ENCODE measurements around the gene SYCE1L.

Gene SYCE1L

GRCh38 chr16:77212741-77213541 lies 13.7 kb downstream of the SYCE1L start:
- H3K4me3 ChIP-seq = peak overlapping the region; percentile 80
- peak overlapping the region; percentile 51 for H3K9ac ChIP-seq (ENCODE audit: insufficient read length)
- no peak for TF ChIP-seq EZH2 (IDR thresholded peaks at IDR 0.05)
- no peak for TF ChIP-seq POLR2AphosphoS5 (IDR thresholded peaks at IDR 0.05; ENCODE audit: borderline replicate concordance, low read depth, low read length)
- TF ChIP-seq FOXP2 (optimal IDR thresholded peaks at IDR 0.05; ENCODE audit: control extremely low read depth, extremely low read length, insufficient read depth) = no peak
- no peak for DNase-seq (ENCODE audit: low read depth, low spot score)
- no peaks in the 10 kb centered on the region for H3K36me3 ChIP-seq (ENCODE audit: insufficient read depth, low read length)
- no peaks in the 10 kb centered on the region for H3K9me3 ChIP-seq (ENCODE audit: low read depth, low read length)
- H3K27ac ChIP-seq = no peak overlapping the region

- Histone ChIP-seq H3K36me3 (ENCODE audit: insufficient read depth, low read length) (no peaks in the 10 kb centered on the region), H3K27ac (no peak overlapping the region), H3K9ac (ENCODE audit: insufficient read length) (no peak overlapping the region), H3K4me3 (no peak overlapping the region), H3K9me3 (ENCODE audit: low read depth, low read length) (no peaks in the 10 kb centered on the region)
- no peak for DNase-seq (ENCODE audit: low read depth, low spot score)
- TF ChIP-seq EZH2 (IDR thresholded peaks at IDR 0.05) = no peak
- no peak for TF ChIP-seq POLR2AphosphoS5 (IDR thresholded peaks at IDR 0.05; ENCODE audit: borderline replicate concordance, low read depth, low read length)
- TF ChIP-seq FOXP2 (optimal IDR thresholded peaks at IDR 0.05; ENCODE audit: control extremely low read depth, extremely low read length, insufficient read depth) = no peak
Observed at GRCh38 chr16:77213542-77214106, 14.4 kb downstream of the SYCE1L start.

GRCh38 chr16:77214411-77215138 lies 15.4 kb downstream of the SYCE1L start:
- Histone ChIP-seq H3K27ac (no peak overlapping the region), H3K9me3 (ENCODE audit: low read depth, low read length) (no peaks in the 10 kb centered on the region), H3K36me3 (ENCODE audit: insufficient read depth, low read length) (no peaks in the 10 kb centered on the region), H3K4me3 (no peak overlapping the region), H3K9ac (ENCODE audit: insufficient read length) (no peak overlapping the region)
- TF ChIP-seq POLR2AphosphoS5 (IDR thresholded peaks at IDR 0.05; ENCODE audit: borderline replicate concordance, low read depth, low read length) = no peak
- TF ChIP-seq FOXP2 (optimal IDR thresholded peaks at IDR 0.05; ENCODE audit: control extremely low read depth, extremely low read length, insufficient read depth) = no peak
- TF ChIP-seq EZH2 (IDR thresholded peaks at IDR 0.05) = no peak
- DNase-seq (ENCODE audit: low read depth, low spot score) = no peak

DNA sequence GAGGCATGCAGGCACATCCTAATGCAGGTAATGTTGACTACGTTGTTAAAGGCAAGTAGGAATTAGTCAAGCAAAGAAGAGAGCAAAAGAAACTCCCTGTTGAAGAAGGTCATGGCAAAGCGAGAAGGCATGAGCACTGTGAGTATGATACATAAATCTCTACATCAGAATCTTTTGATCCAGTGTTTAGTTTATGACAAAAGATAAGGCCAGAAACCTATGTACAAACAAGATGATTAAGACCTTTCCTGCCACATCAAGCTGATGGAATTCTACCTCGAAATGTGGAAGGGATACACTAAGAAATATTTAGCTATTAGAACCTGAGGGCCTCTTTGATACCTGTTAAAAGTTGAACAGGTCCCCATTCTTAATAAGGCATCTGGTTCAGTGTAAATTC lies 20.2 kb downstream of the SYCE1L start:
- H3K9ac ChIP-seq (ENCODE audit: insufficient read length) = no peak overlapping the region
- TF ChIP-seq EZH2 (IDR thresholded peaks at IDR 0.05) (no peak), POLR2AphosphoS5 (IDR thresholded peaks at IDR 0.05; ENCODE audit: borderline replicate concordance, low read depth, low read length) (no peak), FOXP2 (optimal IDR thresholded peaks at IDR 0.05; ENCODE audit: control extremely low read depth, extremely low read length, insufficient read depth) (no peak)

DNA sequence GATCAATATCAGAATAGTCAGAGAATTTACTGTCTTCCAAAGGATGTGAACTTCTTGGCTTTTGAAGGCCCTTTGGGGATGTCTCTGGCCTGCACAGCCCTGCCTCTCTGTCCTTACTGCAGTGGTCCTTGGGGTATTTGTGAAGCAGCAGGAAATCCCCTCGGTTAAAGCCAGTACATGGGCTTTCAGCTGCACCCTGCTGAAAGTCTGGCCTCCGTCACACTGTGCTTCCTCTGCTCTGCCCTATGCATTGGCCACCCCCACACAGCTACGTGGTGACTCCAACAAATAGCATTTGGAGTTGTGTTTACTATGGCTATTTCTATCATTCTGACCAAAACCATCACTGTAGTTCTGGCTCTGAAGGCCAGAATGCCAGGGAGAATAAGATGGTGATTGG lies 21.2 kb downstream of the SYCE1L start:
- Histone ChIP-seq H3K27ac (no peak overlapping the region), H3K36me3 (ENCODE audit: insufficient read depth, low read length) (no peaks in the 10 kb centered on the region), H3K9me3 (ENCODE audit: low read depth, low read length) (no peaks in the 10 kb centered on the region), H3K4me3 (no peak overlapping the region), H3K9ac (ENCODE audit: insufficient read length) (no peak overlapping the region)
- DNase-seq (ENCODE audit: low read depth, low spot score) = no peak
- no peak for TF ChIP-seq EZH2 (IDR thresholded peaks at IDR 0.05)
- TF ChIP-seq POLR2AphosphoS5 (IDR thresholded peaks at IDR 0.05; ENCODE audit: borderline replicate concordance, low read depth, low read length) = no peak
- TF ChIP-seq FOXP2 (optimal IDR thresholded peaks at IDR 0.05; ENCODE audit: control extremely low read depth, extremely low read length, insufficient read depth) = no peak

More for the DNA sequence above, 20.2 kb downstream of the SYCE1L start:
- H3K9me3 ChIP-seq (ENCODE audit: low read depth, low read length) = no peaks in the 10 kb centered on the region
- H3K36me3 ChIP-seq (ENCODE audit: insufficient read depth, low read length) = no peaks in the 10 kb centered on the region
- H3K4me3 ChIP-seq = no peak overlapping the region
- DNase-seq (ENCODE audit: low read depth, low spot score) = no peak
- H3K27ac ChIP-seq = no peak overlapping the region

DNA sequence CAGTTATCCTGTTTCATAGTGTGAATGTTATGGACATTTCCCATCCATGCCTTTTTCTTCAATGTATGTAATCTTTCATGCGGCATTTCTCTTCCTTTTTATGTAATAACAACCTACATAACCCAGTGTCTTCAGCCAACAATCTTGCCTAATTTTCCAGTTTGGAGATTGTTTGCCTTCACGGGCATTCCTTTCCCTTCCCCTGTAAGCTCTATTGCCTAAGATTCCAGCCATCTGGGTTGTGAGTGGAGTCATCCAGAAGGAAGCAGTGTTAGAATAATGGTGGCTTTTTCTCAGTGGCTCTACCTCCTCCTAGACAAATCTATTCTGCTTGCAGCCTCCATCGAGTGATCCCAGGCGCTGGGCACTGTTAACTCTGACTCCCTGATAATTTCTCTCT lies 22.3 kb downstream of the SYCE1L start:
- Histone ChIP-seq H3K9ac (ENCODE audit: insufficient read length) (no peak overlapping the region), H3K9me3 (ENCODE audit: low read depth, low read length) (no peaks in the 10 kb centered on the region), H3K36me3 (ENCODE audit: insufficient read depth, low read length) (no peaks in the 10 kb centered on the region), H3K27ac (no peak overlapping the region), H3K4me3 (no peak overlapping the region)
- no peak for DNase-seq (ENCODE audit: low read depth, low spot score)
- TF ChIP-seq POLR2AphosphoS5 (IDR thresholded peaks at IDR 0.05; ENCODE audit: borderline replicate concordance, low read depth, low read length) (no peak), EZH2 (IDR thresholded peaks at IDR 0.05) (no peak), FOXP2 (optimal IDR thresholded peaks at IDR 0.05; ENCODE audit: control extremely low read depth, extremely low read length, insufficient read depth) (no peak)

GRCh38 chr16:77223184-77223583 lies 24.0 kb downstream of the SYCE1L start:
- TF ChIP-seq FOXP2 (optimal IDR thresholded peaks at IDR 0.05; ENCODE audit: control extremely low read depth, extremely low read length, insufficient read depth) (no peak), POLR2AphosphoS5 (IDR thresholded peaks at IDR 0.05; ENCODE audit: borderline replicate concordance, low read depth, low read length) (no peak), EZH2 (IDR thresholded peaks at IDR 0.05) (no peak)
- no peak for DNase-seq (ENCODE audit: low read depth, low spot score)
- Histone ChIP-seq H3K9ac (ENCODE audit: insufficient read length) (no peak overlapping the region), H3K36me3 (ENCODE audit: insufficient read depth, low read length) (no peaks in the 10 kb centered on the region), H3K4me3 (no peak overlapping the region), H3K27ac (no peak overlapping the region), H3K9me3 (ENCODE audit: low read depth, low read length) (no peaks in the 10 kb centered on the region)

- H3K27ac ChIP-seq = no peak overlapping the region
- TF ChIP-seq EZH2 (IDR thresholded peaks at IDR 0.05) (no peak), POLR2AphosphoS5 (IDR thresholded peaks at IDR 0.05; ENCODE audit: borderline replicate concordance, low read depth, low read length) (no peak)
- DNase-seq (ENCODE audit: low read depth, low spot score) = no peak
- no peaks in the 10 kb centered on the region for H3K36me3 ChIP-seq (ENCODE audit: insufficient read depth, low read length)
- H3K4me3 ChIP-seq = no peak overlapping the region
- H3K9ac ChIP-seq (ENCODE audit: insufficient read length) = no peak overlapping the region
- no peaks in the 10 kb centered on the region for H3K9me3 ChIP-seq (ENCODE audit: low read depth, low read length)
Observed at GRCh38 chr16:77225182-77225581, 26.0 kb downstream of the SYCE1L start.

Data from SK-N-MC (cell line).